ENCODE results near the gene PDE11A.

DNA sequence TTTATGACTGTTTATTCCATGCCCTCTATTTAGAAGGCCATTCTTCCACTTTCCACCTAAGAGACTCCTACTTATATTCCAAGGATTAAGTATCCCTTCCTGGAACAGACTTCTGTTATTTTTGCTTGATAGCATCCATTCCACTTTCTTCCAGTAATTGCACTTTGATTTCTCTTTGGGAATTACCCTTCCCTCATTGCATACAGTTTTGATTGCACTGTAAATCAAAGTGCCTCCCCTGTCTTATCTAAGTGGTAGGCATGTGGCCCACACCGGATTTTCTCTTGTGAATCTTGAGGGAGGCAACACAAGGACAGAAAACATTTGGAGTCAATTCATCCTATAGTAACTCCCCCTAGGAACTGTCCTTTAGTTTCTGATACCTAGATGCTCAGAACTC is 120.4 kb downstream of the PDE11A start:
- no peak for TF ChIP-seq POLR2A (IDR thresholded peaks at IDR 0.05; ENCODE audit: low read depth, low read length)
- TF ChIP-seq TAF1 (IDR thresholded peaks at IDR 0.05; ENCODE audit: low read depth, low read length), result no peak
